ENCODE results near the gene ANXA3. TPM values are rescaled to one million over a fixed set of nuclear protein-coding genes. Genes with fewer than 3 reads are reported as not detected.
"Not testable (repeated sequence)": the region's sequence is repeated elsewhere in the genome, so short reads cannot be mapped to it uniquely, and the experiment has no call there.

Gene ANXA3
- total and polyA plus RNA-seq, 3 donors from 2014 or later: 1.1 to 6.4 (median 3.5) TPM

- WGBS, 2 donors: 52 to 56% methylated on average over 5 of the region's 5 CpGs
- DNase-seq: no peak
Observed at GRCh38 chr4:78545275-78546246, 6.0 kb upstream of the ANXA3 start.

GRCh38 chr4:78547899-78548298 is 3.7 kb upstream of the ANXA3 start:
- H3K27me3 ChIP-seq; H3K36me3 ChIP-seq (ENCODE audit: low read depth, missing control alignments); H3K4me3 ChIP-seq; intact Hi-C loops (cut with DNase I; ENCODE audit: low total_unique reads); H3K27ac ChIP-seq; DNase-seq; H3K4me1 ChIP-seq; H3K9me3 ChIP-seq: not testable (repeated sequence)
- WGBS, 2 donors: 73% methylated on average over 23 of the region's 28 CpGs; no CpG with 5 or more reads in 1 of the 2 donors

More at GRCh38 chr4:78545275-78546246, 6.0 kb upstream of the ANXA3 start:
- intact Hi-C loops (cut with DNase I; ENCODE audit: low total_unique reads): no loop called here
- TF ChIP-seq POLR2A (IDR thresholded peaks at IDR 0.05) (no peak), CTCF (IDR thresholded peaks at IDR 0.05) (no peak)
- Histone ChIP-seq H3K27ac (no peak overlapping the region), H3K36me3 (ENCODE audit: low read depth, missing control alignments) (no peaks in the 10 kb centered on the region), H3K4me3 (no peak overlapping the region), H3K27me3 (no peaks in the 10 kb centered on the region), H3K4me1 (peaks cover 3% of the 10 kb centered on the region), H3K9me3 (no peaks in the 10 kb centered on the region)

- H3K9me3 ChIP-seq; H3K27me3 ChIP-seq; intact Hi-C loops (cut with DNase I; ENCODE audit: low total_unique reads); H3K27ac ChIP-seq; DNase-seq; H3K4me1 ChIP-seq; H3K36me3 ChIP-seq (ENCODE audit: low read depth, missing control alignments); H3K4me3 ChIP-seq: not testable (repeated sequence)
- 82 to 88% methylated on average over 2 to 3 of the region's 4 CpGs for WGBS, 2 donors
Observed at GRCh38 chr4:78548889-78549288, 2.7 kb upstream of the ANXA3 start.

DNA sequence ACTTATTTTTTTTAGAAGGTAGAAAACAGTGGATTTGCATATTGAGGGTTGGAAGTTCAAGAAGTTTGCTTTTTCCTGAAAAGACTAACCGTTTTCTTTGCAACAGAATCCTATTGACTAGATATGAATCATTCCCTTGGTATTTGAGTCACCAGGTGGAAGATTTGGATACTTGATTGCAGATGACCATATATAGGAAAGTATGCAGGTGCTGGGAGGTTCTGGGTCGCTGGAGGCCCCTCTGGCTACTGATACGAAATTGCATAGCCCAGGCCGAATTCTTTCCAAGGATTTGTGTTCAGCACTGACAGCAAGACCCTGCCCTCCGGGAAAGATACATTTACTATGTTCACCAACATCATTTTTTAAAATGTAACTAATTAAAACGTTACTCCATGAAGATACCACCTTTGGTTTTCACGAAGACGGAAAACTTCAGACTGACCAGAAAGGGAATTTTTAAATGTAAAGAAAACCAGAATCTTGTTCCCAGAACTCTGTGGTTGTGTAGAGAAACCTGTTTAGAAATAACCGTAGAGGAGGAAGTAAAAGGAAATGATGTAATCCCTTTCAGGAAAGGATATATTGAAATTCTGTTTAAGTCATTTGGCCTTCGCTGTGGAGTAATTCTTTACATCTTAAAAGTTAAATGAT is 946 bp downstream of the ANXA3 start:
- H3K36me3 ChIP-seq (ENCODE audit: low read depth, missing control alignments): no peaks in the 10 kb centered on the region
- no peaks in the 10 kb centered on the region for H3K27me3 ChIP-seq
- intact Hi-C loops (cut with DNase I; ENCODE audit: low total_unique reads): no loop called here
- H3K4me3 ChIP-seq: peak overlapping the region in 1 of 2 donors; percentile 63
- no peak overlapping the region for H3K27ac ChIP-seq
- no peak for TF ChIP-seq CTCF (IDR thresholded peaks at IDR 0.05)
- no peak for TF ChIP-seq POLR2A (IDR thresholded peaks at IDR 0.05)
- no peaks in the 10 kb centered on the region for H3K4me1 ChIP-seq
- H3K9me3 ChIP-seq: no peaks in the 10 kb centered on the region
- DNase-seq: no peak
- WGBS, 2 donors: 37 to 58% methylated on average over 10 of the region's 10 CpGs

DNA sequence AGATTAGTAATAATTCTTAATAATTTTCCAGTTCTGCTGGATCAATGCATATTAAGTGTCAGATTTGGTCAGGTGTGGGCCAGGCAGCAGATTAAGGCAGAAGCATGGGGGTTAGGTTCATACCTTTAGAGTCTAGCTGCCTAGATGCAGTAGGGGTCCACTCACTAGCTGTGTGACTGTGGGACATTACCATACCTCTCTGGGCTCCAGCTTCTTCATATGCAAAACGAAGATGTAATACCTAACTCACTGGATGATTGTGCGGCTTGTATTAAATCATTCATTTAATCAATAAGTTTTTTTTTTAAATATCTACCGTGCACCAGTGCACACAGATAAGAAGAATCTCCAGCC is 1.4 kb downstream of the ANXA3 start:
- DNase-seq: no peak
- Histone ChIP-seq H3K4me3 (no peak overlapping the region), H3K4me1 (no peaks in the 10 kb centered on the region), H3K36me3 (ENCODE audit: low read depth, missing control alignments) (no peaks in the 10 kb centered on the region), H3K27me3 (no peaks in the 10 kb centered on the region), H3K9me3 (no peaks in the 10 kb centered on the region), H3K27ac (no peak overlapping the region)
- intact Hi-C loops (cut with DNase I; ENCODE audit: low total_unique reads): no loop called here
- TF ChIP-seq POLR2A (IDR thresholded peaks at IDR 0.05): no peak
- WGBS, 2 donors: 78 to 80% methylated on average over 3 of the region's 3 CpGs

DNA sequence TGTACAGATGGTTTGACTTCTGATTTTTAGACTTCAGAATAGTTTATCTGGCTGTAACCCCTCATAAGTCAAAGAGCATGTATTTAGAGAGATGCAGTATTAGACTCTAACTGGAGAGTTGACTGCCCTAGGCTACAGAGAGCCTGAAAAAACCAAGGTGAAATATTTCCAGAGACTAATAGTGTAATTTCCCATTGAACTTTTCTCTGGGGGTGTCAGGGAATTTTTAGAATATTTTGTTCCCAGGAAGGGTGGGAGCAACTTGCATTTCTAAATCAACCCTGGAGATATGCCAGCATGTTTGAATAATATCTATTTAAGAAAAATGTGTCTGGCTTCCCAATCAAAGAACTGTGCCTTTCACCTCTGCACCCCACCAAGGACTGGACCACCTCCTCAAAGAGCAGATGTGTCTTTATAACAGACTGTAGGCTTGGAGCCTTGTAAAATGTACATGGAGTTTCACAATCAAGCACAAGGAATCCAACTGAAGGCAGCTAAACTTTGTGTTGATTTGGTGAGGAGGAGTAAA is 2.0 kb downstream of the ANXA3 start:
- no peak overlapping the region for H3K4me3 ChIP-seq
- H3K4me1 ChIP-seq: no peaks in the 10 kb centered on the region
- intact Hi-C loops (cut with DNase I; ENCODE audit: low total_unique reads): no loop called here
- no peak for DNase-seq
- TF ChIP-seq POLR2A (IDR thresholded peaks at IDR 0.05) (no peak), CTCF (IDR thresholded peaks at IDR 0.05) (no peak)
- no peaks in the 10 kb centered on the region for H3K27me3 ChIP-seq
- no peaks in the 10 kb centered on the region for H3K9me3 ChIP-seq
- H3K36me3 ChIP-seq (ENCODE audit: low read depth, missing control alignments): no peaks in the 10 kb centered on the region
- H3K27ac ChIP-seq: no peak overlapping the region
